CD4-positive, alpha-beta T cell treated with Interleukin-15 for 4 hours (primary cell): ENCODE results near the gene LSM3.

Experiments
- DNase-seq: peaks from one replicate; pipeline ENCODE4 v3.0.0-alpha.2; 2020; ENCODE audit warnings: low spot score

LSM3 gene

GRCh38 chr3:14241716-14242115 lies 63.1 kb downstream of the LSM3 start:
- no peak for DNase-seq

GRCh38 chr3:14242490-14243311 lies 64.1 kb downstream of the LSM3 start:
- DNase-seq: no peak

- no peak for DNase-seq
Measured at GRCh38 chr3:14243782-14244181, 65.2 kb downstream of the LSM3 start.

GRCh38 chr3:14244521-14245247 lies 66.1 kb downstream of the LSM3 start:
- DNase-seq: no peak

- DNase-seq: no peak
Measured at GRCh38 chr3:14245248-14245639, 66.6 kb downstream of the LSM3 start.

GRCh38 chr3:14245822-14246221 lies 67.2 kb downstream of the LSM3 start:
- no peak for DNase-seq

- DNase-seq: no peak
Measured at GRCh38 chr3:14246414-14246813, 67.8 kb downstream of the LSM3 start.

- DNase-seq: no peak
Measured at GRCh38 chr3:14248477-14248848, 69.8 kb downstream of the LSM3 start.

- DNase-seq: no peak
Measured at GRCh38 chr3:14248849-14249523, 70.4 kb downstream of the LSM3 start.
